Activated effector memory CD4-positive, alpha-beta T cell treated with anti-CD3 and anti-CD28 coated beads, Interleukin-2, amount 50 U/mL, for 16 hours (primary cell): ENCODE results near the gene SPON1.
"Not testable (repeated sequence)": the region's sequence is repeated elsewhere in the genome, so short reads cannot be mapped to it uniquely, and the experiment has no call there.

ENCODE experiments used
- DNase-seq: peaks from one replicate; pipeline ENCODE4 v3.0.0-alpha.2; 2020

SPON1 gene

DNA sequence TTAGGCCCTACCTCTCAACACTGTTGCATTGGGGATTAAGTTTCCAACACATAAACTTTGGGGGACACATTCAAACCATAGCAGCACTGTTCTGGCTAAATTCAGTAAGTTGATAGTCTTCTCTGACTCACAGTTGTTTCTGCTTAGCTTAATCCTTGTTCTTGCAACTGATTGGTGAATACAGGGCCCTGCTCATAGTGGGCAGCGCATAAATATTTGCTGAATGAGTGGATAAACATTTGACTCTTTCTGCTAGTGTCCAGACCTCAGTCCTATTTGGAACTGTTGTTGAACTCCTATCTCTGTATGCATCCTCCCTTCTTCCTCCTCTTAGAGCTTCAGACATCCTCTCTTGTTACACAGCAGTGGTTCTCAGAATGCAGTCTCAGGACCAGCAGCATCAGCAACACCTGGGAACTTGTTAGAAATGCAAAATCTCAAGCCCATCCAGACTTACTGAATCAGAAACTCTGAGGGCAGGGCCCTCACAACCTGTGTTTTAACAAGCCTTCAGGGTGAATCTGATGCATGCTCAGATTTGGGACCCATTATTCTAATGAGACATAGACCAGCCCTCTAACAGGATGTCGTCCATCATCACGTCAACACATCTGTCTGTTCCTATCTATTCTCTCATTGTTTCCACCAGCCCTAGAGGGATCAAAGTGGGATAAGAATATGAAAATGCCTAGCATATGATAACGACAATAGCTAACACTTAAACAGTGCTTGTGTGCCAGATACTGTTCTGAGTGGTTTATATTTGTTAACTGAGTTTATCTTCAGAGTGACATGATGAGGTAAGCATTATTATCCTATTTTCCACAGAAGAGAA lies 22.3 kb downstream of the SPON1 start:
- no peak for DNase-seq

- not testable (repeated sequence) for DNase-seq
Measured at GRCh38 chr11:13986695-13987094, 24.2 kb downstream of the SPON1 start.

- not testable (repeated sequence) for DNase-seq
Measured at GRCh38 chr11:13992158-13992856, 29.8 kb downstream of the SPON1 start.

- no peak for DNase-seq
Measured at GRCh38 chr11:13993096-13993765, 30.7 kb downstream of the SPON1 start.

- DNase-seq: no peak
Measured at GRCh38 chr11:13997881-13998280, 35.4 kb downstream of the SPON1 start.

DNA sequence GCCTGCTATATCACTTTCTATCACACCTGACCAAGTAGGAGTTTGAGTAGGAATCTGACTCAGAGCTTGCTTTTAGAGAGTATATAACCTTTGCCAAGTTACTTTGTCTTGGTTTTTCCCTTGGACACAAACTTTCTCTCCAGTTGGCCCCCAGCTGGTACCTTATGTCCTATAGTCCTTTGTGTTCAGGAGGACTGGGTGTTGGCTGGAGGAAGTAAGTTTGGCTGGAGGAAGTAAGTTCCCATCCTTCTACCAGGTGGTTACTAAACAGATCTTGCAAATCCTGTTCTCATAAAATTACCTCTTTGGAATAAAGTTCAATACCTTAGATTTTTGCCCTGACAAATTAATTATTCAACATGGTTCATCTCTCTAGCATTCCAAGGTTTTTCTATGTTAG lies 37.2 kb downstream of the SPON1 start:
- no peak for DNase-seq

- no peak for DNase-seq
Measured at GRCh38 chr11:14001597-14001996, 39.1 kb downstream of the SPON1 start.

- no peak for DNase-seq
Measured at GRCh38 chr11:14007566-14007965, 45.0 kb downstream of the SPON1 start.

GRCh38 chr11:14010665-14011064 lies 48.1 kb downstream of the SPON1 start:
- no peak for DNase-seq

DNA sequence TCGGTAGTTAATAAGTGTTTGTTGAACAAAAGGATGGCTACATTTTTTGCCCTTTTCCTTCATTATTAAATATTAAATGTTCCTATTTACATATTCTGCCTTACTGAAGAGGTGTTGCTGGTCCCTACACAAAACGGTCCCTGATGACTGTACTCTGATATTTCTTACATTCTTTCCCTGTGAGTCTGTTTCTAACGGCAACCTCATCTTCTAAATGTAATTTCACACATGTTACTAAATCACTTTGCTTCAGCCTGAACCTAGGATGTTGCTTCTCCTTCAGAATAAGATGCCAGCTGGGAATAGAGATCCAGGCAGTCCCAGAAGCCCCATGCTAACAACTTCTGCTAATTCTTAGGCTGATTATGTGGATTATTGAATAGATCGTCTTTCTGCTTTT lies 50.3 kb downstream of the SPON1 start:
- DNase-seq: no peak

GRCh38 chr11:14015711-14016110 lies 53.2 kb downstream of the SPON1 start:
- DNase-seq: no peak

DNA sequence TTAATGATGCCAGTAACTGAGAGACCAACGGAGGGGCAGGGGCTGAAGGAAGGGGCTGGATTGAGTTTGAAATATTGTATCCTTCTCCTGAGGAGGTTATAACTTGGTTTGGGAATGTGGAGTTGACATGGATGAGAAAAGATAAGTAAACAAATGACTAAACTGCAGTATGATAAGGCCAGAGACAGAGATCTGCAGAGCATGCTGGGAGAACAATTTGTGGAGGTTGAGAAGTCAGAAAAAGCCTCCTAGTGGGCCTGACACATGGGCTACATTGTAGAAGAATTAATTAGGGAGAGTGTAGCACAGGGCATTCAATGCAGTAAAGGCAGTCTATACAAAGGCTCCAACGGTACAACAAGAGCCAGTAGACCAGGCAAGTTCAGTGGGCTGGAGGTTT lies 55.9 kb downstream of the SPON1 start:
- no peak for DNase-seq

DNA sequence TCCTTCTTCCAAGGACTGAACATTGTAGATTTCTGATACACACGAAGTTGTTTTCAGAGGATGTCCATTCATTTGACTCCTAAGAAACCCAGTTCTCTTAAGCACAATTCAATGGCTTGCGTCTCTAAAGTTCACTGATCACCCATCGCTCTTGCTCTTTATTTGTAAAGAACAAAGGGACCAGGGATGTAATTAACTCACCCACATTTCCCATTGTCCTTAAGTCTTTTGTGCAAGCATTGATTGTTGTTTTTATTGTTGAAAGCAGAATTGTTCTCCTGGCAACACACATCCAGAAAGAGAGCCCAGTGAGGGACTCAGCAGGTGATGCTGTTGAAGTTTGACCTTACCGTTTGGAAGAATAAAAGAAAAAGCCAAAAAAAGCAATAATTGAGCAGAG lies 59.2 kb downstream of the SPON1 start:
- no peak for DNase-seq

GRCh38 chr11:14022251-14022650 lies 59.7 kb downstream of the SPON1 start:
- DNase-seq: no peak

- DNase-seq: no peak
Measured at GRCh38 chr11:14022821-14023220, 60.3 kb downstream of the SPON1 start.

GRCh38 chr11:14026961-14027360 lies 64.4 kb downstream of the SPON1 start:
- DNase-seq: no peak

DNA sequence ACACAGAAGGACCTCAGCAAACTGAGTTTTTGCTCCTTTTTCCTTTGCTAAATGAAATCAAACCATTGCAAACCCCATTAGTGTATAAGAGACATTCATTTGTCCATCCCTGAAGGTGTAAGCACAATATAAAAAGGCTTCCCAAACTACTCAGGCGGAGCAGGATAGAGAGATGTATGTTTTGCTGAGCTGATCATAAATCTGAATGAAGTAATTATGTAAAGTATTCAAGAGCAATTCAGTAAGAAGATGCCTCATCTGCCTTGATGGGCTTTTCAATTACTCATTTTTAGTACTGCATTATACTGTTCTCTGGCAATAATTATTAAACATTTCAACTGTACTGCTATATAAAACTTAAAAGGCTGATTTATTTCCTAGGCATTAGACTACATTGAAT lies 65.0 kb downstream of the SPON1 start:
- DNase-seq: no peak

DNA sequence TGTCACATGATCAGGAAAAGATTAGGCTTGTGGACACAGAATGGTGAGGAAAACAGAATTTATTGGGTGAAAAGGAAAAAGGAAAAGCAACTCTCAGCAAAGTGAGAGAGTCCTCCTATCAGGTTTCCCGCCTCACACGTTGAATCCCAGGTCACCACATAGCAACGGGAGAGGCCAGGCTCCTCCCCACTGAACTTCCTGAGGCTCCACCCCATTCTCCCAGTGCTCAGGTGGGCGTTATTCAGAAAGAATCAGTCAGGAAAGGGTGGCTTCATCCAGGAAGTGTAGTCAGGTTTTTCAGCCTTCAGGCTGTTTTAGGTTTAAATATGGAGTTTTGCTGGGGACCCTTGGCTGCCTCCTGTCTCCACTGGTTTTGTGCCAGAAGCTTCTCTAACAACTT lies 66.9 kb downstream of the SPON1 start:
- DNase-seq: no peak

- DNase-seq: no peak
Measured at GRCh38 chr11:14029971-14030920, 67.7 kb downstream of the SPON1 start.

GRCh38 chr11:14035526-14035925 lies 73.0 kb downstream of the SPON1 start:
- DNase-seq: not testable (repeated sequence)

DNA sequence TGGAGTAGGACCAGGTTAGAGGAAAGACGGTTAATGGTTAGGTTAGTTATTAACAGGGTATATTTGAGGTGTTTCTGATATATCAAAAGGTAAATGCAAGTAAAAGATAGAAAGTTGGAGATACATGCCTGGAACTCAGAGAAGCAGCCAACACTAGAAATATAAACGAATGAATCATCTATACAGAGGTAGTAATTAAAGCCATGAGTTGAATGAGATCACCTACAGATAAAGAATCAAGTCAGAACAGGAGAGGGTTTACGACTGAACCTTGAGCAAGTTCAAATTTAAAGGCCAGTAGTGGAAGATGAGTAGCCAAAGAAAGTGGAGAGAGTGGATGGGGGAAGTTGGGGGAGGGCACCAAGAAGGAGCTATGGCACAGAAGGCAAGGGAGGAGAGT lies 73.9 kb downstream of the SPON1 start:
- DNase-seq: no peak

- no peak for DNase-seq
Measured at GRCh38 chr11:14041040-14041439, 78.5 kb downstream of the SPON1 start.

GRCh38 chr11:14041565-14041964 lies 79.0 kb downstream of the SPON1 start:
- no peak for DNase-seq
